Fibroblast of pulmonary artery (primary cell): ENCODE results near the gene TECPR1.

Experiments used
- DNase-seq: peaks from one replicate; pipeline ENCODE4 v3.0.0-alpha.2; 2010; ENCODE audit warnings: low read depth
- H3K4me3 ChIP-seq: replicated peaks from 2 replicates; pipeline ENCODE4 v1.5.1; 2011; ENCODE audit warnings: low read depth, mild to moderate bottlenecking, control low read depth, low read length, moderate library complexity
- CTCF ChIP-seq: IDR thresholded peaks from 2 replicates; pipeline ENCODE4 v1.5.1; 2011; ENCODE audit warnings: mild to moderate bottlenecking, control low read depth, low read length, inconsistent platforms; ENCODE audit errors: missing control alignments

The TECPR1 gene

GRCh38 chr7:98232263-98232585 lies 19.8 kb downstream of the TECPR1 start:
- DNase-seq, result no peak
- TF ChIP-seq CTCF, result no peak
- H3K4me3 ChIP-seq, result no peak overlapping the region

GRCh38 chr7:98231493-98232262 lies 20.4 kb downstream of the TECPR1 start:
- TF ChIP-seq CTCF, result no peak
- no peak overlapping the region for H3K4me3 ChIP-seq
- no peak for DNase-seq

GRCh38 chr7:98230746-98231471 lies 21.1 kb downstream of the TECPR1 start:
- no peak for TF ChIP-seq CTCF
- no peak overlapping the region for H3K4me3 ChIP-seq
- DNase-seq, result no peak

- no peak for TF ChIP-seq CTCF
- no peak for DNase-seq
- no peak overlapping the region for H3K4me3 ChIP-seq
Observed at GRCh38 chr7:98229991-98230745, 21.9 kb downstream of the TECPR1 start.

- no peak for TF ChIP-seq CTCF
- no peak for DNase-seq
- no peak overlapping the region for H3K4me3 ChIP-seq
Observed at GRCh38 chr7:98229441-98229840, 22.6 kb downstream of the TECPR1 start.

- TF ChIP-seq CTCF, result no peak
- H3K4me3 ChIP-seq, result no peak overlapping the region
- DNase-seq, result no peak
Observed at GRCh38 chr7:98228801-98229200, 23.2 kb downstream of the TECPR1 start.
